Measurements from ENCODE around the gene GFPT2. TPM values are rescaled to one million over a fixed set of nuclear protein-coding genes. Genes with fewer than 3 reads are reported as not detected.

GFPT2 gene
- total and polyA plus RNA-seq, 9 of the 15 experiments (the other 6 are each of a cell fraction or from before 2014, with no cell fraction given), result 0.07 to 0.14 (median 0.08) TPM; not detected in 6

- Histone ChIP-seq H3K79me2 (ENCODE audit: control insufficient read depth, insufficient read depth, low read length) (peaks cover 25% of the 10 kb centered on the region), H3K4me1 (replicated peaks in 1 of 2; ENCODE audit: control insufficient read depth in 2 of 2, insufficient read depth in 2 of 2, low read length in 2 of 2) (peaks cover 13 to 35% of the 10 kb centered on the region in 2 experiments; a peak in 4 of 5 replicates), H4K20me1 (replicated peaks; ENCODE audit: control insufficient read depth, insufficient read depth, low read length) (peaks cover 14% of the 10 kb centered on the region), H3K9ac (ENCODE audit: insufficient read depth in 1 of 2, low read depth in 2 of 2, low read length in 2 of 2) (peak overlapping the region in 1 of 2 experiments; percentile 41; a peak in 1 of 4 replicates), H3K27ac (ENCODE audit: extremely low read depth, low read depth, low read length) (no peak overlapping the region), H3K9me1 (ENCODE audit: control insufficient read depth, insufficient read depth, low read length) (no peaks in the 10 kb centered on the region), H3K27me3 (ENCODE audit: control insufficient read depth in 2 of 2, insufficient read depth in 2 of 2, low read length in 2 of 2) (no peaks in the 10 kb centered on the region), H2AFZ (ENCODE audit: low read depth, low read length) (no peak overlapping the region), H3K4me3 (no peak overlapping the region), H3K36me3 (ENCODE audit: control insufficient read depth, insufficient read depth, low read length) (no peaks in the 10 kb centered on the region; the same call in 2 of the 3 replicates), H3K9me3 (replicated peaks; ENCODE audit: control insufficient read depth, insufficient read depth, low read depth, low read length) (no peaks in the 10 kb centered on the region), H3K4me2 (ENCODE audit: insufficient read depth, low read length) (no peak overlapping the region)
- FAIRE-seq (no peak), ATAC-seq (no peak), DNase-seq (ENCODE audit: extremely low read depth in 1 of 4, low spot score in 3 of 4) (no peak)
- WGBS (ENCODE audit: insufficient coverage, low coverage, missing lambda C conversion rate), result 90% methylated on average over 5 of the region's 7 CpGs
- BruUV-seq (replicated peaks), result no TSS peak
- in situ Hi-C loops (cut with MboI) (no loop called here), intact Hi-C loops (cut with micrococcal nuclease) (loop anchor here (10.0 kb wide), 1 partner anchor 90 kb away; the partner anchor contains the start of gene RASGEF1C)
- CTCF ChIA-PET (ENCODE audit: low intra/inter-chr PET ratio), result interaction anchor here (1.6 to 2.3 kb wide), 4 partner anchors 34 to 376 kb away, joined by 11 to 15 read pairs (median 12); no protein-coding TSS in a partner anchor
- POLR2A ChIA-PET, result interaction anchor here (0.6 kb wide), 1 partner anchor 155 kb away, joined by 3 read pairs; no protein-coding TSS in a partner anchor
- TF ChIP-seq ZNF274 (IDR thresholded peaks at IDR 0.05; ENCODE audit: borderline replicate concordance, low read depth, low read length), result no peak
- no peak for TF ChIP-seq ZNF507 (tag; conservative IDR thresholded peaks at IDR 0.05)
- no peak for TF ChIP-seq SNRNP70 (optimal IDR thresholded peaks at IDR 0.05; ENCODE audit: low read depth, low read length)
- TF ChIP-seq CHAMP1 (IDR thresholded peaks at IDR 0.05), result no peak
- no peak for TF ChIP-seq MXI1 (IDR thresholded peaks at IDR 0.05; ENCODE audit: low read depth, low read length)
- no peak for TF ChIP-seq CUX1 (CRISPR knock-in tag; IDR thresholded peaks at IDR 0.05)
- no peak for TF ChIP-seq ZNF3 (CRISPR knock-in tag; IDR thresholded peaks at IDR 0.05)
- no peak for TF ChIP-seq ZNF212 (CRISPR knock-in tag; IDR thresholded peaks at IDR 0.05)
- no peak for TF ChIP-seq E2F4 (CRISPR knock-in tag; IDR thresholded peaks at IDR 0.05; ENCODE audit: low read depth)
- no peak for TF ChIP-seq SIRT6 (IDR thresholded peaks at IDR 0.05; ENCODE audit: low read depth, low read length)
- TF ChIP-seq SRSF9 (IDR thresholded peaks at IDR 0.05; ENCODE audit: borderline replicate concordance, low read depth, low read length), result no peak
- TF ChIP-seq YBX1 (IDR thresholded peaks at IDR 0.05), result no peak
- no peak for TF ChIP-seq BCL6 (CRISPR knock-in tag; IDR thresholded peaks at IDR 0.05)
- TF ChIP-seq NR4A1 (CRISPR knock-in tag; IDR thresholded peaks at IDR 0.05), result no peak
- TF ChIP-seq NR4A1 (tag; IDR thresholded peaks at IDR 0.05), result no peak
- TF ChIP-seq PPARD (CRISPR knock-in tag; IDR thresholded peaks at IDR 0.05), result no peak
These were observed 58.7 kb downstream of the GFPT2 start for GRCh38 chr5:180294411-180294810.

All from K562 (cell line).